Breast epithelium (tissue), 3 donors: ENCODE results near the gene ACO2.
"Not testable (repeated sequence)": the region's sequence is repeated elsewhere in the genome, so short reads cannot be mapped to it uniquely, and the experiment has no call there.

ENCODE experiments used
- CTCF ChIP-seq, 3 donors: fragments of 450-650 bp; IDR thresholded peaks; one replicate each; pipeline ENCODE4 v1.5.1; 2016 to 2017; ENCODE audit warnings: antibody characterized with exemption in 3 of 3, mild to moderate bottlenecking in 3 of 3, moderate library complexity in 3 of 3
- POLR2A ChIP-seq: fragments of 450-650 bp; IDR thresholded peaks from one replicate; pipeline ENCODE4 v1.6.1; 2016; ENCODE audit warnings: antibody characterized with exemption, mild to moderate bottlenecking, moderate library complexity
- POLR2AphosphoS5 ChIP-seq, 3 donors: sonication (generic); formaldehyde crosslinking; IDR thresholded peaks; one replicate each; pipeline ENCODE4 v1.6.1; 2017; ENCODE audit warnings: antibody characterized with exemption in 3 of 3

- TF ChIP-seq CTCF (IDR thresholded peaks at IDR 0.05); POLR2A; POLR2AphosphoS5 (IDR thresholded peaks at IDR 0.05): not testable (repeated sequence)
These were observed 34.4 kb upstream of the ACO2 start for GRCh38 chr22:41434361-41435003.
